Right atrium auricular region (tissue), 2 donors: ENCODE measurements around the gene ZNF239. TPM values are rescaled to one million over a fixed set of nuclear protein-coding genes. Genes with fewer than 3 reads are reported as not detected.
A peak's percentile ranks its signal among the peaks of the same experiment; 100 is the strongest.
"Not testable (repeated sequence)": the region's sequence is repeated elsewhere in the genome, so short reads cannot be mapped to it uniquely, and the experiment has no call there.

Source experiments
- DNase-seq: peaks from one replicate; pipeline ENCODE4 v3.0.0-alpha.2; 2019; ENCODE audit warnings: low spot score
- H3K27ac ChIP-seq, 2 donors: fragments of 200-600 bp; sonication (generic); 1 replicate in 1 of 2; 2 replicates in 1 of 2; pipeline ENCODE4 v1.5.1; 2016 to 2019
- H3K27me3 ChIP-seq, 2 donors: fragments of 200-600 bp; sonication (generic); one replicate each; pipeline versions ENCODE4 v1.5.1 to v1.6.0; 2017 to 2019
- H3K36me3 ChIP-seq: fragments of 200-600 bp; sonication (generic); one replicate; pipeline ENCODE4 v1.5.1; 2016
- H3K4me1 ChIP-seq, 2 donors: fragments of 200-600 bp; sonication (generic); one replicate each; pipeline versions ENCODE4 v1.5.1 to v1.6.0; 2017 to 2019
- H3K4me3 ChIP-seq, 2 donors: fragments of 200-600 bp; sonication (generic); 1 replicate in 1 of 2; 2 replicates in 1 of 2; pipeline ENCODE4 v1.5.1; 2017 to 2019; ENCODE audit warnings: mild to moderate bottlenecking in 1 of 2, moderate library complexity in 1 of 2
- H3K9me3 ChIP-seq, 2 donors: fragments of 200-600 bp; sonication (generic); one replicate each; pipeline ENCODE4 v1.5.1; 2019
- total RNA-seq, 2 donors: library from RNA; depleted of rRNA; stranded (reverse); fragments of >200 nt; gene quantifications; one replicate each; pipeline ENCODE4 v1.1.0, GENCODE V29; 2016
- TF ChIP-seq, protein P1 (sequence below), 2 donors: fragments of 200-600 bp; sonication (generic); IDR thresholded peaks; one replicate each; pipeline ENCODE4 v1.5.1; 2019; ENCODE audit warnings: antibody characterized with exemption in 2 of 2

ZNF239 gene
- total RNA-seq, 2 donors from 2014 or later: 2.2 to 4.4 TPM

DNA sequence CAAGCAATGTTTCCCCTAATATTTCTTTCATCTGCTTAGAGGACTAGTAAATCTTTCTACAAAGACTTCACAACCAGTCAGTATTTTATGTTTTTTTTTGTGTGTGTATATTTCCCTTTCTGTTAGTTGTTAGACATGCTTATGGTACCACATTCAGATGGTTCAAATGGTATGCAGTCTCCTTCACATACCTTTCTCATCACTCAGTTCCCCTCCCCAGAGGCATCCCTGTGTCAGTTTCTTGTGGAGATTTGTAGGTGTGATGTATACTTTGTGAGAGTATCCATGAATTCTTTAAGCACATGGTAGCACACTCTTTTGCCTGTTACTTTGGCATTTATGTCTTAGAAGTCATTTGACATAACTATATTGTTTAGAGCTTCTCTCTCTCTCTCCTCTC is 36.2 kb upstream of the ZNF239 start:
- TF ChIP-seq, protein P1, sequence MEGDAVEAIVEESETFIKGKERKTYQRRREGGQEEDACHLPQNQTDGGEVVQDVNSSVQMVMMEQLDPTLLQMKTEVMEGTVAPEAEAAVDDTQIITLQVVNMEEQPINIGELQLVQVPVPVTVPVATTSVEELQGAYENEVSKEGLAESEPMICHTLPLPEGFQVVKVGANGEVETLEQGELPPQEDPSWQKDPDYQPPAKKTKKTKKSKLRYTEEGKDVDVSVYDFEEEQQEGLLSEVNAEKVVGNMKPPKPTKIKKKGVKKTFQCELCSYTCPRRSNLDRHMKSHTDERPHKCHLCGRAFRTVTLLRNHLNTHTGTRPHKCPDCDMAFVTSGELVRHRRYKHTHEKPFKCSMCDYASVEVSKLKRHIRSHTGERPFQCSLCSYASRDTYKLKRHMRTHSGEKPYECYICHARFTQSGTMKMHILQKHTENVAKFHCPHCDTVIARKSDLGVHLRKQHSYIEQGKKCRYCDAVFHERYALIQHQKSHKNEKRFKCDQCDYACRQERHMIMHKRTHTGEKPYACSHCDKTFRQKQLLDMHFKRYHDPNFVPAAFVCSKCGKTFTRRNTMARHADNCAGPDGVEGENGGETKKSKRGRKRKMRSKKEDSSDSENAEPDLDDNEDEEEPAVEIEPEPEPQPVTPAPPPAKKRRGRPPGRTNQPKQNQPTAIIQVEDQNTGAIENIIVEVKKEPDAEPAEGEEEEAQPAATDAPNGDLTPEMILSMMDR (IDR thresholded peaks at IDR 0.05): no peak
- H3K4me1 ChIP-seq: peaks cover 0 to 10% of the 10 kb centered on the region in 2 donors
- H3K36me3 ChIP-seq: peaks cover 18% of the 10 kb centered on the region
- H3K27me3 ChIP-seq: no peaks in the 10 kb centered on the region
- no peak overlapping the region for H3K27ac ChIP-seq
- H3K9me3 ChIP-seq: peaks cover 0 to 1% of the 10 kb centered on the region in 2 donors
- no peak overlapping the region for H3K4me3 ChIP-seq
- DNase-seq: no peak

DNA sequence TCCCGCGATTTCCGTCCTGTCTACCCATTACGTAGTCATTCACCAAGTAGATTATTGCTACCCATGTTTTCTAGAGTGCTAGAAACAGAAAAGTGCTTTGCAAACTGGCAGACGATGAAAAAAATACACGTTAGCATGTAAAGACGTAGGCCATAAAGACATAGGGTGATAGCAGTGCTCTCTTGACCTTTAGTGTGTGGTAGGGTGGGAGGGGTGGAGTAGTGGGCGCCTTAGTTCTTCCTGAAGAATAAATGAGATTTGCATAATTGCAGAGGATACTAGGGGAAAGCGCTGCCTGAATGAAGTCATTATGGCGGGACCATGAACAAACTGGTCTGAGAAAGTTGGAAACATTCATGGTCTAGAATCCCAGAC is 32.8 kb upstream of the ZNF239 start:
- H3K9me3 ChIP-seq: no peaks in the 10 kb centered on the region
- H3K27ac ChIP-seq: no peak overlapping the region
- DNase-seq: no peak
- peaks cover 11% of the 10 kb centered on the region for H3K36me3 ChIP-seq
- peak overlapping the region in 1 of 2 donors; percentile 77 for H3K4me3 ChIP-seq
- H3K4me1 ChIP-seq: peaks cover 0 to 10% of the 10 kb centered on the region in 2 donors
- no peaks in the 10 kb centered on the region for H3K27me3 ChIP-seq
- TF ChIP-seq, protein P1 (IDR thresholded peaks at IDR 0.05): no peak

DNA sequence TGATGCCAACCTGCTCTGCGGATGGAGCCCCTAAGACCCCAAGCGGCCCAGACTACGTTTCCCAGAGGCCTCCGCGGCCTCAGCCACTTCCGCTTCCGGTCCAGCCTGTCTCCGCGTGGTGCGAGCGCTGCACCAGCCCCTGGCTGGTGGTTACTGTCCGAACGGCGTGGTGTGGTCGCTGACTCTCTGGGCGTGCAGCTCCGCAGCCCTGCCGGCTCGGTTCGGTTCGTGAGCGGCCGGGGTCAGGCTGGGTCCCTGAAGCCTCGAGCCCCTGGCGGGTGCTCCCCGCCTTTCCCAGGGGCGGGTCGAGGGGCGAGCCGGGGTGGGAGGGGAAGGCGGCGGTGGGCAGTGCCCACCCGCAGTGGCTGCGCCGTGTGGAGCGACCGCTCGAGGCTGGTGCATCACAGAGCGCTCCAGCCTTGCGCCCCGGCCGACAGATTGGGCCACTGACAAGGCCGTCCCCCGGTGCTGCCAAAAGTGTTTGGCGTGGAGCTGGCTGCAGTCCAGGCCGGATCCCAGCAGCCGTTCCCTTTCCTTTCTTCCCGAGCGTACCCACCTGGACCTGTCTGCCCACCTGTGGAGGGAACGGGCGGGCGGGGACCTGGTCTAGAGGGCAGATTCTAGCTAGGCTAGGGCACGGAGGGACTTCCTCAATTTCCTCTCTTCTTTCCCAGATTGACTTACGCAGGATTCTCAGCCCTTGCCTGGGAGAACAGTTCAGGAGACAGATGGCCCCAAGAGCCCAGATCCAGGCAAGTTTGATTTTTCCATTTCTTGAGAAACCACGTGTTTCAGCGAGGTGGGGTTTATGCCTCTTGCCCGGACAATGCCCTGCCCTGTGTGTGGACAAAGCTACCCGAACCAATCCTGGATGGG is 32.1 kb upstream of the ZNF239 start, which contains the start of gene ZNF485:
ZNF485 (plus strand) TSS at position 116 of the 876 bp plus-strand sequence; CDS start at position 729, 613 bp downstream.
- H3K36me3 ChIP-seq: peaks cover 10% of the 10 kb centered on the region
- H3K27me3 ChIP-seq: no peaks in the 10 kb centered on the region
- no peaks in the 10 kb centered on the region for H3K9me3 ChIP-seq
- TF ChIP-seq, protein P1 (IDR thresholded peaks at IDR 0.05): peak in 1 of 2 donors; percentile 39
- peak within 1 kb of the TSS; percentile 77 to 96 for H3K4me3 ChIP-seq
- H3K4me1 ChIP-seq: peaks cover 0 to 10% of the 10 kb centered on the region in 2 donors
- DNase-seq: peak; percentile 68
- peak within 1 kb of the TSS; percentile 59 to 63 for H3K27ac ChIP-seq

DNA sequence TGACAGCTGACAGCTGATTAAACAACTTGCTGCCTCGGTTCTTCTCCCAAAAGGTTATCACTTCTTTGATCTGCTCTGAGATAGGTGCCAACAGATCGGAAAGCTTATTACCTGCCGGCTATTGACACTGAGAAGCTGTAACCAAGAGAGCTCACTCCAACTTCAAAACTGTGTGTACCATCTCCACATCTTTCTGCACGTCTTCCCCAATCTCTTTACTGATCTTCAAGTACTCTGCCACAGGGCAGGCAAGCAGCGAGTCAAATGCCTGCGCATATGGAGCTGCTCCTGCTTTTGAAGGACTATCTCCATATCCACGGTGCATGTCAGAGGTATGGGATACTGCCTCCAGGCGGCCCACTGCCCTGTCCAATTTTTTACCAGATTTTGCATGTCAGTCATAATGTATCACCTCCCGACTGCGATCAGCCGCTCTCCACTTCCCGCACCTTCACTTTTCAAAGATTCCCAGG is 31.5 kb upstream of the ZNF239 start:
- H3K27me3 ChIP-seq: no peaks in the 10 kb centered on the region
- H3K4me1 ChIP-seq: peaks cover 0 to 10% of the 10 kb centered on the region in 2 donors
- H3K9me3 ChIP-seq: no peaks in the 10 kb centered on the region
- TF ChIP-seq, protein P1 (IDR thresholded peaks at IDR 0.05): no peak
- H3K36me3 ChIP-seq: peaks cover 4% of the 10 kb centered on the region
- peak overlapping the region; percentile 59 to 63 for H3K27ac ChIP-seq
- H3K4me3 ChIP-seq: peak overlapping the region; percentile 77 to 96
- DNase-seq: no peak

DNA sequence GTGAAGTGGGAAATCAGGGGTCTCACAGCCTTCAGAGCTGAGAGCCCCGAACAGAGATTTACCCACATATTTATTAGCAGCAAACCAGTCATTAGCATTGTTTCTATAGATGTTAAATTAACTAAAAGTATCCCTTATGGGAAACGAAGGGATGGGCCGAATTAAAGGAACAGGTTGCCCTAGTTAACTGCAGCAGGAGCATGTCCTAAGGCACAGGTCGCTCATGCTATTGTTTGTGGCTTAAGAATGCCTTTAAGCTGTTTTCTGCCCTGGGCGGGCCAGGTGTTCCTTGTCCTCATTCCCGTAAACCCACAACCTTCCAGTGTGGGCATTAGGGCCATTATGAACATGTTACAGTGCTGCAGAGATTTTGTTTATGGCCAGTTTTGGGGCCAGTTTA is 27.2 kb upstream of the ZNF239 start:
- not testable (repeated sequence) for DNase-seq, H3K4me3 ChIP-seq, H3K27ac ChIP-seq, H3K9me3 ChIP-seq, H3K4me1 ChIP-seq, H3K27me3 ChIP-seq, H3K36me3 ChIP-seq

DNA sequence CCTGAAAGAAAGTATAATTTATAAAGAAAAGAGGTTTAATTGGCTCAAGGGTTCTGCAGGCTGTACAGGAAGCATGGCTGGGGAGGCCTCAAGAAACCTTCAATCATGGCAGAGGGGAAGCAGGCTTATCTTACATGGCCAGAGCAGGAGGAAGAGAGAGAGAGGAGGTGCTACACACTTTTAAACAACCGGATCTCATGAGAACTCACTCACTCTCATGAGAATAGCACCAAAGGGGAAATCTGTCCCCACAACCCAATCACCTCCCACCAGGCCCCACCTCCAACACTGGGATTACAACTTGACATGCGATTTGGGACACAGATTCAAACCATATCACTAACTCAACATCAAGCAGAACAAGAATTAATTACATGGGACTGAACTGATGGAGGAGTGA is 24.9 kb upstream of the ZNF239 start:
- TF ChIP-seq, protein P1 (IDR thresholded peaks at IDR 0.05): no peak
- H3K4me1 ChIP-seq: peaks cover 0 to 16% of the 10 kb centered on the region in 2 donors
- DNase-seq: no peak
- no peaks in the 10 kb centered on the region for H3K9me3 ChIP-seq
- no peaks in the 10 kb centered on the region for H3K27me3 ChIP-seq
- H3K36me3 ChIP-seq: no peaks in the 10 kb centered on the region
- no peak overlapping the region for H3K27ac ChIP-seq
- no peak overlapping the region for H3K4me3 ChIP-seq
